ENCODE data around the gene CMIP. TPM values are rescaled to one million over a fixed set of nuclear protein-coding genes. Genes with fewer than 3 reads are reported as not detected.
A peak's percentile ranks its signal among the peaks of the same experiment; 100 is the strongest.

Gene CMIP
- total RNA-seq, 4 donors from 2014 or later: 63.9 to 89.9 (median 70.0) TPM

DNA sequence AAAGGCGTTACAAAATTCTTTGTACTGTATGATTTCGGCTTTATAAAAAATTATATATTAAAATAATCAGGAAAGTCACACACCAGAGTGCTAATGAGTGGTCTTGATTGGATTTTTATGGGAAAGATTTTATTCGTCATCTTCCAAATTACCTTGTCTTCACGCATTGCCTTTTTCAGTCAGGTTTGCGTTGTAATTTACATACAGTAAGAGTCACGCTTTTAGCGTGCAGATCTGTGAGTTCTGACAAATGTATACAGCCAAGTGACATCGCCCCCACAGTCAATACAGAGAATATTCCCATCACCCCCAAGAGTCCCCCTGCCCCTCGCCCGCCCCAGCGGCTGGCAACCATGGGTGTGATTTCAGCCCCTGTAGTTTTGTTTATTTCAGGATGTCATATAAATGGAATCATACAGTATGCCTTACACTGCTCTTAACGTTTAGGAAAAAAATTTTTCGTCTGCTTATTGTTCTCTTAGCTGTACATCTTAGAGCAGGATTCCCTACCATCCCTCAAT, 157.7 kb downstream of the CMIP start:
- DNase-seq (ENCODE audit: low spot score in 2 of 2): no peak
- Histone ChIP-seq H3K4me1 (peaks cover 55% of the 10 kb centered on the region), H3K4me3 (no peak overlapping the region), H3K9me3 (no peaks in the 10 kb centered on the region), H3K27me3 (no peaks in the 10 kb centered on the region), H3K27ac (no peak overlapping the region), H3K36me3 (no peaks in the 10 kb centered on the region)
- TF ChIP-seq EP300 (IDR thresholded peaks at IDR 0.05) (no peak), CTCF (IDR thresholded peaks at IDR 0.05) (no peak), POLR2AphosphoS5 (IDR thresholded peaks at IDR 0.05) (no peak), POLR2A (IDR thresholded peaks at IDR 0.05) (no peak)
- WGBS: 55% methylated on average over 13 of the region's 13 CpGs

GRCh38 chr16:81602792-81603191, 158.2 kb downstream of the CMIP start:
- TF ChIP-seq POLR2A (IDR thresholded peaks at IDR 0.05) (no peak), EP300 (IDR thresholded peaks at IDR 0.05) (no peak), CTCF (IDR thresholded peaks at IDR 0.05) (no peak), POLR2AphosphoS5 (IDR thresholded peaks at IDR 0.05) (no peak)
- Histone ChIP-seq H3K36me3 (no peaks in the 10 kb centered on the region), H3K27me3 (no peaks in the 10 kb centered on the region), H3K4me3 (no peak overlapping the region), H3K4me1 (peaks cover 56% of the 10 kb centered on the region), H3K9me3 (no peaks in the 10 kb centered on the region), H3K27ac (no peak overlapping the region)
- 79% methylated on average over 11 of the region's 11 CpGs for WGBS
- DNase-seq (ENCODE audit: low spot score in 2 of 2): no peak

DNA sequence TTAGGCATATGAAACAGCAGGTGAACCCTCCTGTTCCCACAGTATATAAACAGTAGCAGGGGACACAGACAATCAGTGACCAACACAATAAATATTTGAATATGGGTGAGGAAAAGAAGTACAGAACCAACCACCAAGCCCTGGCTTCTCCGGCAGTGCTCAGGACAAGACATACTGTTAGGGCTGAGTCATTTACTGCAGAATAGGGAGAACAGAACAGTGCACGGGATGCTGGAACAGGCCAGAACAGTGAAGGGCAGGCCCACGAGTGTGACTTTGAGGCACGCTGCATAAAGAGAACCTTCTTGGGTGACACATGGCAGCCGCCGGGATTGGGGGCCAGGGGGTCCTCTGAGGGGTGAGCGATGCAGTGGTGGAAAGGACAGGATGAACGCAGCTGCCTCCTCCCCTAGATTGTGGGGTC, 160.4 kb downstream of the CMIP start:
- peaks cover 7% of the 10 kb centered on the region for H3K36me3 ChIP-seq
- H3K4me1 ChIP-seq: peaks cover 56% of the 10 kb centered on the region
- 70% methylated on average over 8 of the region's 8 CpGs for WGBS

GRCh38 chr16:81606039-81606438, 161.4 kb downstream of the CMIP start:
- Histone ChIP-seq H3K27me3 (no peaks in the 10 kb centered on the region), H3K4me1 (peaks cover 59% of the 10 kb centered on the region), H3K27ac (peak overlapping the region; percentile 15), H3K36me3 (peaks cover 8% of the 10 kb centered on the region), H3K4me3 (no peak overlapping the region), H3K9me3 (no peaks in the 10 kb centered on the region)
- TF ChIP-seq POLR2A (IDR thresholded peaks at IDR 0.05) (no peak), CTCF (IDR thresholded peaks at IDR 0.05) (no peak), POLR2AphosphoS5 (IDR thresholded peaks at IDR 0.05) (no peak), EP300 (IDR thresholded peaks at IDR 0.05) (no peak)
- 98% methylated on average over 4 of the region's 4 CpGs for WGBS
- DNase-seq (ENCODE audit: low spot score in 2 of 2): no peak

More for the DNA sequence above, 160.4 kb downstream of the CMIP start:
- no peaks in the 10 kb centered on the region for H3K27me3 ChIP-seq
- H3K4me3 ChIP-seq: no peak overlapping the region
- H3K27ac ChIP-seq: peak overlapping the region; percentile 8
- TF ChIP-seq POLR2A (IDR thresholded peaks at IDR 0.05) (no peak), POLR2AphosphoS5 (IDR thresholded peaks at IDR 0.05) (no peak), EP300 (IDR thresholded peaks at IDR 0.05) (no peak), CTCF (IDR thresholded peaks at IDR 0.05) (no peak)
- no peaks in the 10 kb centered on the region for H3K9me3 ChIP-seq
- no peak for DNase-seq (ENCODE audit: low spot score in 2 of 2)

DNA sequence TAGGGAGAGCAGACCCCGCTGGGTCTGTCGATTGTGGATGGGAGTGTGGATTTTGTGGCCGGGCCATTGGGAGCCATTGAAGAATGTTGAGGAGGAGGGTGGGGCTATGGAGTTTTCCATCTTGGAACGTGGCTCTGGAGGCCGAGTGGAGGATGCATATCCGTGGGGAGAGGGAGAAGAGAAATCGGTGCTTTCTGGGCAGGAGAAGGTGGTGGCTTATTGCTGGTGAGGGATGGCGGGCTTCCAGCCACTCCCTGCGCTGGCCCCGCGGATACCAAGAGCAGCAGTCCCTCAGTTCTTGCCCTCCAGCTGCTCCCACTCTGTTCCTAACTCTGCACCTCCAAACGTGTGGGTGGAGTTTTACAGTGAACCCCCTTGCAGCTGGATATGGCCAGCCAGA, 162.4 kb downstream of the CMIP start:
- peaks cover 57% of the 10 kb centered on the region for H3K4me1 ChIP-seq
- no peaks in the 10 kb centered on the region for H3K9me3 ChIP-seq
- H3K27me3 ChIP-seq: no peaks in the 10 kb centered on the region
- H3K27ac ChIP-seq: peak overlapping the region; percentile 36
- peaks cover 10% of the 10 kb centered on the region for H3K36me3 ChIP-seq
- no peak for DNase-seq (ENCODE audit: low spot score in 2 of 2)
- no peak overlapping the region for H3K4me3 ChIP-seq
- no peak for TF ChIP-seq EP300 (IDR thresholded peaks at IDR 0.05)
- 77% methylated on average over 12 of the region's 12 CpGs for WGBS
